Measurements from ENCODE around the gene FNDC3A. TPM values are rescaled to one million over a fixed set of nuclear protein-coding genes. Genes with fewer than 3 reads are reported as not detected.
A peak's percentile ranks its signal among the peaks of the same experiment; 100 is the strongest.

Gene FNDC3A
- total RNA-seq, 2 experiments from 2014 or later, result 25.7 to 26.6 TPM

DNA sequence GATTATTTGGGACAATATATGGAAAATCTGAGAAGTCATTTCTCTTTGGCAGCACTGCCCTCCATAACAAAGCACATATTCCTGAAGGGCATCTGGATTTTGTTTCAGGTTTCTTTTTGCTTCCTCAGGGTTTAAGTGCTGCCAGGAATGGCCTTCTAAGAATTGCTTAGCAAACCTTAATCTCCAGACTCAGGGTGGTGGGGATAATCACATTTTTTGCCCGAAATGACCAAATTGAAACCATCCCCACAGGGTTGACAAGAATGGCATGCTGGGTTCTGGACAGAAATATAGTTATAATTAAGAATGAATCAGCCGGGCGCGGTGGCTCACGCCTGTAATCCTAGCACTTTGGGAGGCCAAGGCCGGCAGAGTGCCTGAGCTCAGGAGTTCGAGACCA, 265.6 kb downstream of the FNDC3A start:
- H3K4me1 Mint-ChIP-seq (ENCODE audit: low read depth), result peaks cover 2% of the 10 kb centered on the region
- no peak overlapping the region for H3K4me3 Mint-ChIP-seq
- H3K27me3 Mint-ChIP-seq, result no peaks in the 10 kb centered on the region
- no peaks in the 10 kb centered on the region for H3K36me3 Mint-ChIP-seq (ENCODE audit: low read depth)
- POLR2A ChIA-PET, result no interaction called here
- no peak for ATAC-seq
- CTCF ChIA-PET, result interaction anchor here (1.9 to 4.2 kb wide), 2 partner anchors 17 to 39 kb away, joined by 11 to 48 read pairs; no protein-coding TSS in a partner anchor
- TF ChIP-seq, protein P1, sequence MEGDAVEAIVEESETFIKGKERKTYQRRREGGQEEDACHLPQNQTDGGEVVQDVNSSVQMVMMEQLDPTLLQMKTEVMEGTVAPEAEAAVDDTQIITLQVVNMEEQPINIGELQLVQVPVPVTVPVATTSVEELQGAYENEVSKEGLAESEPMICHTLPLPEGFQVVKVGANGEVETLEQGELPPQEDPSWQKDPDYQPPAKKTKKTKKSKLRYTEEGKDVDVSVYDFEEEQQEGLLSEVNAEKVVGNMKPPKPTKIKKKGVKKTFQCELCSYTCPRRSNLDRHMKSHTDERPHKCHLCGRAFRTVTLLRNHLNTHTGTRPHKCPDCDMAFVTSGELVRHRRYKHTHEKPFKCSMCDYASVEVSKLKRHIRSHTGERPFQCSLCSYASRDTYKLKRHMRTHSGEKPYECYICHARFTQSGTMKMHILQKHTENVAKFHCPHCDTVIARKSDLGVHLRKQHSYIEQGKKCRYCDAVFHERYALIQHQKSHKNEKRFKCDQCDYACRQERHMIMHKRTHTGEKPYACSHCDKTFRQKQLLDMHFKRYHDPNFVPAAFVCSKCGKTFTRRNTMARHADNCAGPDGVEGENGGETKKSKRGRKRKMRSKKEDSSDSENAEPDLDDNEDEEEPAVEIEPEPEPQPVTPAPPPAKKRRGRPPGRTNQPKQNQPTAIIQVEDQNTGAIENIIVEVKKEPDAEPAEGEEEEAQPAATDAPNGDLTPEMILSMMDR (IDR thresholded peaks at IDR 0.05), result no peak
- no peak for DNase-seq
- H3K9me3 Mint-ChIP-seq, result no peaks in the 10 kb centered on the region
- intact Hi-C loops (cut with micrococcal nuclease), result no loop called here
- no peak overlapping the region for H3K27ac Mint-ChIP-seq

DNA sequence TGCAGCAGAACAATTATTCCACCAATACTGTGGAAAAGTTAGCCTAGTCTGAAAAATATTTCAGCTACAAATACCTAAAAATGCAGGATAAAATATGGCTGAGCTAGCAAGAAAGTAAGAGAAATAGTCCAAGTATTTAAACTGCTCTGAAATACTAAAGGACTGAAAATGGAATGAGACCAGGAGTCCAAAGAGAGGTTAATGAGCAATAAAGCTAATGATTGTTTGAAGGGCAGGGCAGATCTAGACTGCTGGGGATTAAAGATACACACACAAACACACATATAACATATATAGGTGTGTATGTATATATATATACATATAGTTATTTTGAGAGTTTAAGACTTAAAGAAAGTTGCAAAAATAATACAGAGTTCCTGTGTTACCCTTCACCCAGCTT, 269.4 kb downstream of the FNDC3A start:
- intact Hi-C loops (cut with micrococcal nuclease), result no loop called here
- TF ChIP-seq, protein P1 (IDR thresholded peaks at IDR 0.05), result no peak
- no peaks in the 10 kb centered on the region for H3K27me3 Mint-ChIP-seq

DNA sequence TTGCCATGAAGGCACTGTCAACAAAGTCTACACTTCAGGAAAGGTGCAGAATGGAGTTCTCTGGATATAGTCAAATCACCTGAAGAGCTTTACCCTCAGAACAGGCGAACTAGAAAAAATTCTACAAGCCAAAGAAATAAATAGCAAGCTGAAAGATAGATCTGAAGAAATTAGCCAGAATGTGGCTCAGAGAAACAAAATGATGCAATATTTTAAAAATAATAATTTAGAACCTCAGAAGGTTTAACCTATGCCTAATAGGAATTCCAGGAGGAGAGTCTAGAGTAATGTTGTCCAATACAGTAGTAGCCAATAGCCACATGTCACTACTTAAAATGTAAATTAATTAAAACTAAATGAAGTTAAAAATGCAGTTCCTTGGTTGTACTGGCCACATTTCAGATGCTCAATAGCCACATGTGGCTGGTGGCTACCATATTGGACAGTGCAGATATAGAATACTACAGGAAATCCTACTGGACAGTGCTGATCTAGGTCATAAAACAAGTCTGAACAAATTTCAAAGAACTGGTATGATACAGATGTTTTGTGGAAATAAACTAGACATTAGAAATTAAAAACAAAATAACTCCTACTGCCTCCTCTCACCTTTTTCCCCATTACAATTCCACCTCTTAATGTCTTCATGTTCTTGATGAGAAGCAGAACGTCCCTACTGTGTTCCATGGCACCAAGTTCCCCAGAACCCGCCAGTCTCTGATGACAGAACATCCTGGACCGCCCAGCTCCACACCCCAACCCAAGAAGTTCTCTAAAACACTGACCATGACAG, 271.3 kb downstream of the FNDC3A start:
- Mint-ChIP-seq H3K4me3 (peak overlapping the region; percentile 90), H3K36me3 (ENCODE audit: low read depth) (peaks cover 8% of the 10 kb centered on the region), H3K9me3 (no peaks in the 10 kb centered on the region), H3K27ac (peak overlapping the region; percentile 97), H3K4me1 (ENCODE audit: low read depth) (peaks cover 28% of the 10 kb centered on the region), H3K27me3 (no peaks in the 10 kb centered on the region)
- DNase-seq, result no peak
- intact Hi-C loops (cut with micrococcal nuclease), result no loop called here
- peak; percentile 29 for ATAC-seq
- CTCF ChIA-PET, result interaction anchor here (1.7 to 2.9 kb wide), 2 partner anchors 33 to 360 kb away, joined by 6 to 20 read pairs; no protein-coding TSS in a partner anchor
- TF ChIP-seq, protein P1 (IDR thresholded peaks at IDR 0.05), result no peak
- POLR2A ChIA-PET, result interaction anchor here (0.7 to 2.5 kb wide), 4 partner anchors 10 to 135 kb away, joined by 3 to 11 read pairs (median 4); no protein-coding TSS in a partner anchor

More for the DNA sequence above, 269.4 kb downstream of the FNDC3A start:
- no peak for ATAC-seq
- no peaks in the 10 kb centered on the region for H3K9me3 Mint-ChIP-seq
- H3K4me1 Mint-ChIP-seq (ENCODE audit: low read depth), result peaks cover 20% of the 10 kb centered on the region
- no peak overlapping the region for H3K4me3 Mint-ChIP-seq
- no peak overlapping the region for H3K27ac Mint-ChIP-seq
- peaks cover 7% of the 10 kb centered on the region for H3K36me3 Mint-ChIP-seq (ENCODE audit: low read depth)
- ChIA-PET POLR2A (interaction anchor here (0.6 to 1.0 kb wide), 2 partner anchors 14 to 68 kb away, joined by 3 read pairs; no protein-coding TSS in a partner anchor), CTCF (interaction anchor here (1.9 to 2.7 kb wide), 2 partner anchors 33 to 35 kb away, joined by 5 to 21 read pairs; no protein-coding TSS in a partner anchor)
- DNase-seq, result no peak

DNA sequence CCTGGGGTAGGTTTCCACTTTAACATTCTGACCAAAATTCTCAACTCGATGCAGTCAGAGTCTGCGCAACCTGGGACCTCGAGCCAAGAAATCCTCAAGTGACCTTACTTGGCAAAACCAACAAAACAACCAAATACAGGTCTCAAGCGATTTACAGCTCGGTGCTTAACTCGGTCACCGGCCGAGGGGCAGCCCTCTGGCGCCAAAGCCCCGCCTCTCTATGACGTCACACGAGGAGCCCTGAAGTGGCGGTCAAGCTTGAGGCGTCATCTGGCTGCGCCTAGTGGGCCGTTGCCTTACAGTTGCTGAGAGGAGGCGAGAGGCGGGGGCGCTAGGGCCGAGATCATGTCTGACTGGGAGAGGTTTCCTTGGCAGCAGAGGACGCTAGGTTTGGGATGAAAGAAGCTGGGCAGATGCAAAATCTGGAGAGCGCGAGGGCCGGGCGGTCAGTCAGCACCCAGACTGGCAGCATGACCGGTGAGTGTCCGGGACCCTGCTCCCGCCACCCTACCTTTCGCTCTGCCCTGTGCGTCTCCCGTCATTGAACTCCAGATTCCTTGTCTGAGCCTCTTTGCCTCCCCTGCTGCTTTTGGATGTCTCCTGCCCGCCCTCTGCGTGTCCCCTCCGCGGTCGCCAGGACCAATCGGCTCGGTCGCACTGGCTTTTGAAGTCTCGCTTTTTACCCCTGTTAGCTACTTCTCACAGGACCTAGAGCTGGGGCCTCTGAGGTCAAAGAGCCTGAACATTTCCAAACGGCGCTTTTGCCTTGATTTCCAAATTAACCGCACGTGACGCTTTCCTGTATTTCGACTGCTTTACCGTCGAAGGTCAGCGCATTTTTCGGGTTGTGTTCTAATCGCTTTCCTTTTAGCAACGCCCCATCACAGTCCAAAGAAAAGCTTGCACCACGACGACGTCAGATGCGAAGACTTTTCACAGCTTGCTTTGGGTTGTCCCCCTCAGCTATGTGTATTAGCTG, 272.2 kb downstream of the FNDC3A start, which contains the start of gene CDADC1:
Gene CDADC1 (plus strand): TSS at position 283 of the 979 bp plus-strand sequence. CDS start 113 bp downstream, at position 396.
- ChIA-PET CTCF (interaction anchor here (1.0 to 2.9 kb wide), 6 partner anchors 8 to 359 kb away, joined by 3 to 20 read pairs (median 6); no protein-coding TSS in a partner anchor), POLR2A (interaction anchor here (0.7 to 2.5 kb wide), 6 partner anchors 9 to 212 kb away, joined by 3 to 11 read pairs (median 4); no protein-coding TSS in a partner anchor)
- TF ChIP-seq, protein P1 (IDR thresholded peaks at IDR 0.05), result no peak
- H3K27ac Mint-ChIP-seq, result peak within 1 kb of the TSS; percentile 97
- H3K9me3 Mint-ChIP-seq, result no peaks in the 10 kb centered on the region
- H3K36me3 Mint-ChIP-seq (ENCODE audit: low read depth), result peaks cover 12% of the 10 kb centered on the region
- peak within 1 kb of the TSS; percentile 90 for H3K4me3 Mint-ChIP-seq
- DNase-seq, result peak; percentile 98
- intact Hi-C loops (cut with micrococcal nuclease), result no loop called here
- H3K4me1 Mint-ChIP-seq (ENCODE audit: low read depth), result peaks cover 32% of the 10 kb centered on the region
- H3K27me3 Mint-ChIP-seq, result no peaks in the 10 kb centered on the region
- ATAC-seq, result peak; percentile 94

Measured in activated CD8-positive, alpha-beta T cell treated with anti-CD3 and anti-CD28 coated beads for 36 hours (primary cell).